ENCODE measurements around the gene GOLGA6L9.
"Not testable (repeated sequence)": the region's sequence is repeated elsewhere in the genome, so short reads cannot be mapped to it uniquely, and the experiment has no call there.

GOLGA6L9 gene

DNA sequence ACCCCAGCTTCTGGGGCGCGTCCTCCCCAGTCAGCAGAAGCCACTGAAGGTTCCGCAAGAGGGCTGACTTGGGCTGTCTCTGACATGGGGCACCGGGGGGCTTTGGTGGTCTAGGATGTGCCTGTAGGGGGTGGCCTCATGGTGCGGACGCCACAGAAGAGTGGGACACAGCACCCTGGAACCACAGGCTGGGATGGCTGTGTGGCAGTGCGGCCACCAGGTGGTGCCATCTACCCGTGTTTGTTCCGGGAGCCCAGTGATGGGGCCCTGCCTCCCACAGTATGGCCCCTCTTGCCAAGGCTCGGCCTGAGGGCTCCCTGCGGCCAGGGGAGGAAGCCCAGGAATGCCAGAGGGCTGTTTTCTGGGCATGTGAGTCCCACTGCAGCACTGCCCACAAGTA is 38.6 kb downstream of the GOLGA6L9 start:
- ATAC-seq = peak; percentile 84
- DNase-seq = peak; percentile 7

- not testable (repeated sequence) for DNase-seq, ATAC-seq
Observed at GRCh38 chr15:82469381-82469780, 39.8 kb downstream of the GOLGA6L9 start.

GRCh38 chr15:82472269-82472982 is 42.8 kb downstream of the GOLGA6L9 start:
- DNase-seq, ATAC-seq: not testable (repeated sequence)

DNA sequence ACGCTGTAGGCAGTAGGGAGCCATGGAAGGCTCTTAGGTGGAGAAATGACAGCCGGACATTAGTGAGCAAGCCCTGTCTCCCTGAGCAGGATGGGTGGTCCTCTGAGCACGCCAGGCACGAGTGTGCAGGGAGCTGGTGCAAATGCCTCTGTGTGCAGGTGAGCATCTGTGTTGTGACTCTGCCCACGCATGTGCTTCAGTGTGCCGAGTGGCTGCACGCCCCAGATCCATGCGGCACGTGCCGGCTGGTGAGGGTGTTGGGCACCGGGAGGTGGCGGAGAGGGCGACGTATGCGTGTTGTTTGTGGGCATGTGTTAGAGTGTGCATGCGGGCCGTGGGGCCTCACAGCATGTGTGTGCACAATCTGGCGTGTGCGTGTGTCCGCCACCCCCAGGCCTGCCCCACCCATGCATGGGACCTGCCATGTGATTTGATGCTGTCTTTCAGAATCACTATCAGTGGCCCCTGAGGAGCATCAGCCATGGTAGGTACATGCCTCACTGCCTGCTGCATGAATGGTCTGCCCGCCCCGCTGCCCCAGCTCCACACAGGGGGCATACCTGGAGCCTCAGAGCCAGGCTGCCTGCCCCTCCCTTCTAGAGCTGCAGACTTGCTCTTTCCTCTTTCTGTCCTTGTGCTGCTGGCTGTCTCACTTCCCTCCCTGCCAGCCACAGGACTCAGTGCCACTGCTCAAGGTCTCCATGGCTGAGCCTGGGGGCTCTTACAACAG is 45.1 kb downstream of the GOLGA6L9 start:
- not testable (repeated sequence) for ATAC-seq, DNase-seq

GRCh38 chr15:82475345-82475967 is 45.8 kb downstream of the GOLGA6L9 start:
- DNase-seq, ATAC-seq: not testable (repeated sequence)

GRCh38 chr15:82476697-82477342 is 47.2 kb downstream of the GOLGA6L9 start:
- not testable (repeated sequence) for DNase-seq, ATAC-seq

GRCh38 chr15:82477343-82478057 is 47.9 kb downstream of the GOLGA6L9 start:
- not testable (repeated sequence) for ATAC-seq, DNase-seq

All from stimulated activated naive CD8-positive, alpha-beta T cell treated with anti-CD3 and anti-CD28 coated beads, Interleukin-15, Interleukin-2, amounts not matched to agents 100 U/mL and 50 U/mL, for 24 hours (primary cell).